HG02970 (cell line): Measurements from ENCODE around the gene VSIG4.
A peak's percentile ranks its signal among the peaks of the same experiment; 100 is the strongest.
"Not testable (repeated sequence)": the region's sequence is repeated elsewhere in the genome, so short reads cannot be mapped to it uniquely, and the experiment has no call there.

Experiments used
- ATAC-seq: cut with Tn5 transposase; IDR thresholded peaks from one replicate; pipeline ENCODE4 v1.9.1; 2021; ENCODE audit warnings: mild to moderate bottlenecking, moderate library complexity, moderate number of reproducible peaks; ENCODE audit not compliant: unreplicated experiment, low FRiP score

VSIG4 gene

DNA sequence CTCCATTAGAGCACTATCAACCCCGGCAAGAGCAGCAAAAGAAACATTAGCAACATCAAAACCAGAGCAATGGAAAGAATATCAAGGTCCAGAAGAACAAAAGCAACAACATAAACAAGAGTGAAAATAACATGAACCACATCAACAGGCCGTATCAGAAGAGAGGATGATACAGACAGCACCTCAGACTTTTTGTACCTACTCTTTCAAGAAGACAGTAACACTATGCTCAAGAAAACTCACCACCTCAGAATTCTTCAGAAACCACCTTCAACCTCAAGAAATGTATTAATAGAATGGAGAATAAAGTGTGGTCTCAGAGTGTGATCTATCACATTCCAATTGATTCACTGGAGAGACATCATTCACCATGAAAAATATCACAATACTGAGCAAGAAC, 46.5 kb downstream of the VSIG4 start:
- ATAC-seq = no peak

DNA sequence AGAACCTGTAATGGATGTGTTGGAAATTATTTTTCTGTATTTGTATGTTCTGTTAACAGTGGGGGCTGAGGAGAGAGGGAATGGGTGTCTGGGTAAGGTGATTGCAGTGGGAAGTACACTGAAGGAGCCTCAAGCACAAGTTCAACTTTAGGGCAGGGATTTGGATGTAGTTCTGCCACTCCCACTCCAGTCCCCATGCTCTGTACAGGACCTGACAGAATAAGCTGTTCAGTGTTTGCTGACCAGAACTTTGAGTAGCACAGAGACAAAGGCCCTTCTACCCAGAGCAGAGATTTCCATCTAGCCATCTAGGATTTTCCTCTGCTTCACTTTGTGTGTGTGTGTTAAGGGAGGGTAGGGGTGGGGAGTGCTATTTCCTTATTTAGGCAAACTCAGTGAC, 49.2 kb downstream of the VSIG4 start:
- ATAC-seq = no peak

DNA sequence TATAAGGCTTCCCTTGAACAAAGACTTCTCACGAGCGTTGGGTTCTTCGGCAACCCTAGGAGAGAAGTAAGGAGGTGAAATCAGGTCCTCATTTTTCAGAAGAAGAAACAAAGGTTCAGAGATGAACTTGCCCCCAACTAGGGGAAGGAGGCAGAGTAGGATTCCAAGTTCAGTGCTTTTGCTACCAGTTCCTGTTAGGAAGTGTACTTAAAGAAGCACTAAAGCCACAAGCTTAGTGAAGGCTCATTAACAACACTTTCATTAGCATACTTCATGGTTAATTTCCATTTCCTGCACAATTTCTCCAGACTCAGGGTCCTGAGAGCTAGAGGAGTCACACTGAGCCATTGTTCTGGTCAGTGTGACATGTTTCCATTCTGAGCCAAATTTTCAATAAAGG, 52.1 kb downstream of the VSIG4 start:
- ATAC-seq = no peak

DNA sequence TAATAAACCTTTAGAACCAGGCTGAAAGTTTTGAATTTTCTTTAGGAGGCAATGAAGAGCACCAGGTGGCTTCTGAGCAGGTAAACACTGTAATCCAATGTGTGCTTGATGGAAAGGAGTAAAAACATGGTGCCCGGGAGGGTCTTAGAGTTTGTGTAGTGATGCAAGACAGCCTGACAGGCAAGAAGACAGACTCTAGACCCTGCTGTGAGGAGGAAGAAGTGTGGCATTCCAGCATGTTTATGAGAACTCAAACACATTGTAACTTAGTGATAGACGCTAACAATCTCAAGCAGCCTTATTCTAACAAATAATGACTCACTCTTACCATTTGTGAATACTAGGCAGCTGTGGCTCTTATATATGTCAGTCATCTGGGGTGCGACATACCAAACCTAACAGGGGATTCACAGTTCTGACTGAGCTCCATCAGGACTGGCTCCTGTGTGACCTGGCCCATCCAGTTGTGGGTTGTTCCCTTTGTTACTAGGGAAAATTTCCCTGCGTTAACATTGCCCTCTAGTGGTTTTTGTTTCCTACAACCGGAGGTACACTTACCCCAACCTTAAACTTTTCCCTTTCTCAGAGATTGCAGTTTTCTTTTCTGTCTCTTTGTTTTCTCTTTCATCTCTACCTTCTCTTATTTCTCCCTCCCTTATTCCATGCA, 53.8 kb downstream of the VSIG4 start:
- peak; percentile 67 for ATAC-seq

DNA sequence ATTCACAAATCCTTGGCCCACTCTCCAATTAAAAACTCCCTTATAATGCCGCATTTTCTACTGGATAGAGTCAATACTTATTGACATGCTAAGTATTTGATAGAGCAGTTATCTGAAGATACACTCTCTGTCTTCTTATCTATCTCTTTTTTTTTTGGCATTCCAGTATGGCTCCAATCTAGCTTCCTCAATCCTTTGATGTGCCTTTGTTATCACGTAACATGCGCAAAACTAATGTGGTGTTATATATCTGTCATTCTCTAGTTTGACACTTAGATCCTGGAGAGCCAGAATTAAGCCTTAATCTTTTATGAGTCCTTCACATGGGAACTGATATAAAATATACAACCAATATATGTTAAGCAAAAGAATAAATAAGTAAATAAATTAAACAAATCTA, 54.7 kb downstream of the VSIG4 start:
- no peak for ATAC-seq

DNA sequence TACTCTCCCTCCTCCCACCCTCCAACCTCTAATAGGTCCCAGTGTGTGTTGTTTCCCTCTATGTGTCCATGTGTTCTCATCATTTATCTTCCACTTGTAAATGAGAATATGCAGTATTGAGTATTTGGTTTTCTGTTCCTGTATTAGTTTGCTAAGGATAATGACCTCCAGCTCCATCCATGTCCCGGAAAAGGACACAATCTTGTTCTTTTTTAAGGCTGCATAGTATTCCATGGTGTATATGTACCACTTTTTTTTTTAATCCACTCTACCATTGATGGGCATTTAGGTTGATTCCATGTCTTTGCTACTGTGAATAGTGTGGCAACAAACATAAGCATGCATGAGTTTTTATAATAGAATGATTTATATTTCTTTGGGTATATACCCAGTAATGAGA, 62.7 kb downstream of the VSIG4 start:
- ATAC-seq = not testable (repeated sequence)

DNA sequence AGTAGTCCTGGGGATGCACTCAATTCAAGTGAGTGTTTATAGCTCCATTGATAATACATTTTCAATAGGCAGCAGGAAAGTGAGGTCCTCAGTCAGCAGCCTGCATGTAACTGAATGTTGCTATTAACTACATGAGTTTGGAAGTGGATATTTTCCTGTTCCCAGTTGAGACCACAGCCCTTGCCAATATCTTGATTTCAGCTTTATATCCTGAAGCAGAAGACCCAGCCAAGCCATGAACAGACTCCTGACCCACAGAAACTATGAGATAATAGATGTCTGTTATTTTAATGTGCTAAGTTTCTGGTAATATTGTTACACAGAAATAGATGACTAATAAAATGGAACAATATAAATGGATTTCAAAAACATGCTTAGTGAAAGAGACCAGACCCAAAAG, 63.7 kb downstream of the VSIG4 start:
- no peak for ATAC-seq

DNA sequence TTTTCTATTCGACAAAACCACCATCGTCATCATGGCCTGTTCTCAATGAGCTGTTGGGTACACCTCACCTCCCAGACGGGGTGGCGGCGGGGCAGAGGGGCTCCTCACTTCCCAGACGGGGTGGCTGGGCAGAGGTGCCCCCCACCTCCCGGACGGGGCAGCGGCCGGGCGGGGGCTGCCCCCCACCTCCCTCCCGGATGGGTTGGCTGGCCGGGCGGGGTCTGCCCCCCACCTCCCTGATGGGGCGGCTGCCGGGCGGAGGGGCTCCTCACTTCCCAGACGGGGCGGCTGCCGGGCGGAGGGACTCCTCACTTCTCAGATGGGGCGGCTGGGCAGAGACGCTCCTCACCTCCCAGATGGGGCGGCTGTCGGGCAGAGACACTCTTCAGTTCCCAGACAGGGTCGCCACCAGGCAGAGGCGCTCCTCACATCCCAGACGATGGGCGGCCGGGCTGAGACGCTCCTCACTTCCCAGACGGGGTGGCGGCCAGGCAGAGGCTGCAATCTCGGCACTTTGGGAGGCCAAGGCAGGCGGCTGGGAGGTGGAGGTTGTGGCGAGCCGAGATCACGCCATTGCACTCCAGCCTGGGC, 64.6 kb downstream of the VSIG4 start:
- not testable (repeated sequence) for ATAC-seq
